GM13976 (cell line): ENCODE data around the gene STARD3NL.

ENCODE experiments used
- DNase-seq: peaks from one replicate; pipeline ENCODE4 v3.0.0; 2012; ENCODE audit warnings: low spot score
- in situ Hi-C: fragments of 300-500 bp; cut with MboI; formaldehyde crosslinking; loops from one replicate; pipeline ENCODE4 v1.12.0; 2022; ENCODE audit warnings: low sequenced_read_pairs, mixed read lengths, inconsistent platforms; ENCODE audit not compliant: unreplicated experiment
- TF ChIP-seq, protein P1 (sequence below): IDR thresholded peaks from 2 replicates; pipeline ENCODE4 v1.5.1; 2012; ENCODE audit warnings: borderline replicate concordance, mild to moderate bottlenecking; ENCODE audit not compliant: insufficient read depth; ENCODE audit errors: extremely low read depth, missing control alignments, control extremely low read depth

Gene STARD3NL

DNA sequence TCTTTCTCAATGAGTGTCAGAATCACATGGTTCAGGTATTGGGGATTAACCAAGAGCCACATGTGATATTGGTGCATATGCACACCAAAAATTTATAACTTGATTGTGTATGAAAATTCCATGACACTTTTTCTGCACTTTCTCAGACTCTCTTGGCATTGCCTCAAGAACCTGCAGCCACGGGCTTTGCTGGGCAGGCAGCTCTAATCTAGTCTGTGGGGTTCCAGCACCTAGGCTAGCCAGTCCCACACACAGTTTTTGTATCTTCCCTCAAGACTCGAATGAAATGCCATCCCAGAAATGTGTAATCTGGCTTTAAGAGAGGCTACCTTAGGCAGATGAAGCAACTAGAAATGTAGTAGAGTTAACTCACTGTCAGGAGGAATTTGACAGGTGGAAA, 21.7 kb downstream of the STARD3NL start:
- TF ChIP-seq, protein P1, sequence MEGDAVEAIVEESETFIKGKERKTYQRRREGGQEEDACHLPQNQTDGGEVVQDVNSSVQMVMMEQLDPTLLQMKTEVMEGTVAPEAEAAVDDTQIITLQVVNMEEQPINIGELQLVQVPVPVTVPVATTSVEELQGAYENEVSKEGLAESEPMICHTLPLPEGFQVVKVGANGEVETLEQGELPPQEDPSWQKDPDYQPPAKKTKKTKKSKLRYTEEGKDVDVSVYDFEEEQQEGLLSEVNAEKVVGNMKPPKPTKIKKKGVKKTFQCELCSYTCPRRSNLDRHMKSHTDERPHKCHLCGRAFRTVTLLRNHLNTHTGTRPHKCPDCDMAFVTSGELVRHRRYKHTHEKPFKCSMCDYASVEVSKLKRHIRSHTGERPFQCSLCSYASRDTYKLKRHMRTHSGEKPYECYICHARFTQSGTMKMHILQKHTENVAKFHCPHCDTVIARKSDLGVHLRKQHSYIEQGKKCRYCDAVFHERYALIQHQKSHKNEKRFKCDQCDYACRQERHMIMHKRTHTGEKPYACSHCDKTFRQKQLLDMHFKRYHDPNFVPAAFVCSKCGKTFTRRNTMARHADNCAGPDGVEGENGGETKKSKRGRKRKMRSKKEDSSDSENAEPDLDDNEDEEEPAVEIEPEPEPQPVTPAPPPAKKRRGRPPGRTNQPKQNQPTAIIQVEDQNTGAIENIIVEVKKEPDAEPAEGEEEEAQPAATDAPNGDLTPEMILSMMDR = no peak
- in situ Hi-C loops = no loop called here
- DNase-seq = no peak

- TF ChIP-seq, protein P1 = no peak
- no peak for DNase-seq
- in situ Hi-C loops = no loop called here
These were observed 28.0 kb downstream of the STARD3NL start for GRCh38 chr7:38206071-38206470.

- DNase-seq = no peak
- in situ Hi-C loops = no loop called here
- TF ChIP-seq, protein P1 = no peak
These were observed 29.8 kb downstream of the STARD3NL start for GRCh38 chr7:38207843-38208242.

DNA sequence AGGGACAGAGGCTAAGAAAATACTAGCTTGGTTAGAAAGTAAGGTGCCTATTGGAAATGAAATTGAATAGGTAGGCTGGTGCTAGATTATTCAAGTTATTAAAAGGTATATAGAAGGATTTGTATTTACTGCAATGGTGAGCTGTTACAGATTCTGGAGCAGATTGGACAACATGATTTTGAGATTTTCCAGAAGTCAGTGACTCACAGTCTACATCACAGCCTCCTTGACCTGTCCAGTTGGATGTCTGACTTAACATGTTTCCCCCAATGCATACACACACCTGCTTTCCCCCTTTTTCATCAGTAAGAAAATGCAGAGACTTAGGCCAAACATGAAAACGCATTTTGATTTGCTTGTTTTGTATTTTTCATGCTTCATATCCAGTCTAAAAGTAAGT, 33.4 kb downstream of the STARD3NL start:
- DNase-seq = no peak
- in situ Hi-C loops = no loop called here
- TF ChIP-seq, protein P1 = no peak

GRCh38 chr7:38211940-38212339, 33.9 kb downstream of the STARD3NL start:
- no peak for DNase-seq
- TF ChIP-seq, protein P1 = no peak
- in situ Hi-C loops = no loop called here

DNA sequence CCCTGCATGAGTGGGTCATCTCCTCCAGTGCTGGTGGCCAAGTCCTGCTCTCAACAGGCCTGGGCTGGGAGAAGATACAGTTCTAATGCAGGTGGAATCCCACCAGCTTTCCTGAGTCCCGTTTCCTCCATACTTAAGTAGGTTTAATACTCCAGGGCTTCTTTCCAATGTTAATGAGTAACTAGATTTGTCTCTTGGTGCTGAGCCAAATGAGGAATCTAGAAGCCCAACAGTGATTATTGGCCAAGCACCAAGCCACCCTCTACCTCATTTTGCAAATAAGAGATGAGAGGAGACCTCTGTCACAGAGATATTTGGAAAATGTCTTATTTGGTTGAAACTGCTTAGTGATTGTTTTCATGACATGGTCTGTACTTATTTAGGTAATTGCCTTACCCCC, 37.1 kb downstream of the STARD3NL start:
- in situ Hi-C loops = no loop called here
- TF ChIP-seq, protein P1 = no peak
- no peak for DNase-seq
